GM18861 (cell line): ENCODE data around the gene ESR2.
"Not testable (repeated sequence)": the region's sequence is repeated elsewhere in the genome, so short reads cannot be mapped to it uniquely, and the experiment has no call there.

ENCODE experiments used
- ATAC-seq: cut with Tn5 transposase; IDR thresholded peaks from one replicate; pipeline ENCODE4 v1.9.1; 2021; ENCODE audit not compliant: unreplicated experiment

ESR2 gene

DNA sequence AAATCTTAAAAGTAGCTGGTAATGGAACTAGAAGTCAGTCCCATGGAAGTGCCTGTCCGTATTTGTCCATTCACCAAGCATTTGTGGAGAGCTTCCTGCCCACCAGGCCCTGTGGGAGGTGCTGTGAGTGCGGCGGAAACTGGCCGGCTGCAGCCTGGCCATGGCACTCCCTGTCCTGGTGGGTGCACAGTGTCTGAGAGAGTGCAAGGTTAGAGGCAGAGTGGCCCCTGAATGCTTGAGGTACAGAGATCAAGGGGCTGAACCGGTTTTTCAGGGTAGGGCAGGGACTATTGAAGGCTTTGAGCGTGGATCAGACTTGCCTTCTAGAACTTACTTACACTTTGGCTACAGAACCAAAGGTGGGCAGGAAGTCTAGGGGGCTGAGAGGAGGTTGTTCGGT lies 92.9 kb downstream of the ESR2 start:
- no peak for ATAC-seq

DNA sequence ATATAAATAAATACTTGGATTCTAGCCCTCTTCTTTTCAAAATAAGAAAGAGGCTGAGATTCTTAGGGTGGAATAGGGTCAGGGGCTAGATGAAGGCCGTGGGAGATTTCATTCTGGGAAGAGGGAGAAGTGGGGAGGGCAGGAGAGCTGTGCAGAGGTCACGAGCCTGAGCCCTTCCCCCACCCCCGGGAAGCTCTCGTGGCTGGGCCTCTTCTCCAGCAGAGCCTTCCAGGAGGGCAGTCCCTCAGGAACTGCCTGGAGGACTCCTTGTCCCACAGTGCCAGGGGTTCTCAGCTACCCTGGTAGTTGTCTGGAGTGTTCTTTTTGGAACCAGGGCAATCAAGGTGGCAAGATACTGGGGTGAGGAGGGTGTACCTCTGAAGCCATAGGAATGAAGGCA lies 94.0 kb downstream of the ESR2 start:
- no peak for ATAC-seq

DNA sequence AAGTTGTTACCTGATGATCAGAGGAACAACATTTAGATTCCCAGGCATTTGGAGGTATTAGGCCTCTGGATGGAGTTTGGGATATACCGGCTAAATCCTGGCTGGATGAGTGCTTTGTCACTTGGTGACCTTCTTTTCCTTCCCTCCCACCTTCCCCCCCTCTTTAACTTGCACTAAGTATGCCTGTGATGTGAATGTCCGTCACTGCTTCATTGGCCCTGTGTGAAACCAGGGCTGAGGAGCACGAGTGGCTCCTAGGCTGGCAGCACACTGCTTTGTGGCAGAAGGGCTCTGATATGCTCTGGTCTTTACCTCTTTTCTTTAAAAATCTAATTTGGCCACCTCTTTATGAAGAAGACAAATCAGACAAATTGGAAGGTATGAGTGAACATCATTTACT lies 95.7 kb downstream of the ESR2 start:
- ATAC-seq: no peak

DNA sequence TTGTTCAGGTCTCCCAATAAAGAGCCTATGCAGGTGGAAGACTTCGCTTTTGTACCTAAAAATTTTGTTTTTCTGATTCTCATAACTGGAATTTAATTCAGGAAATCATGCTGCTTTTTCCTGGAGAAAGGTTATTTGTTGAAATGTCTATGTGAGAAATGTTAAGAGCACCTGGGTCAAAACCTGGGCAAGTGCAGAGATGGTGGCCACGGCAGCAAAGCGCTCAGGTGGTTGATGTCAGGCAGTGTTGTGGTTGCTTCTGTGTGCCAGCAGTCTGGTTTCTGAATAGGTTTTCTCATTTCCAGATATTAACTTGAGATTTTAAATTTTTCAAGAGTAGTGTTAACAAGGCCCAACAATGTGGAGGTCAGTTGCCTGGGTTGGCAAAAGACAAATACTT lies 96.2 kb downstream of the ESR2 start:
- ATAC-seq: no peak

DNA sequence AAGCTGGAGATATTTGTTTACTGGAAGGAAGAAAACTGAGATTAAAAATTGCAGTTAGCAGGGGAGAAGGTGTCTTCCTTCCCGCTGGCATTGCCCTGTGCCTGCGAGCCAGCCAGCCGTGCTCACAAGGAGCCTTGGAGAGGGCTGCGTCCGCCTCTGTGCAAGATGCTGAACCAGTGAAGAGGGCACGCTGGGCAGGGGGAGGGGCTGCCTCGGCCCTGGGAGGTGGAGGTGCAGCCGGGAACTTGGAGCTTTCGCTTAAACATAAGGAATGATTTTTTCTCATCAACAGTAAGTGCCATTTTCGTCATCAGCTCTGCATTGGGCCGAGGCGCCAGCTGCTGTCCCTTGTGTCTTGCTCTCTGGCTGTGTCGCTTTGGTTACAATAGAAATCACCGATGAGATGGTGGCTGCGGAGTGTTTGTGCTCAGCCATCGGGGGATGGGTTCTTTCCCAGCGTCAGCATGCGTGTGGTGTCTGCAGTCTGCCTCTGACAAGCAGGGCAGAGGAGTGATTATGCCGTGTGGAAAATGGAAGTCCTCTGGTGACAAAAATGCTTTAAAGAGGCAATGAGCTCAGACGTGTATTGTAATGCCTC lies 97.3 kb downstream of the ESR2 start:
- ATAC-seq: no peak

DNA sequence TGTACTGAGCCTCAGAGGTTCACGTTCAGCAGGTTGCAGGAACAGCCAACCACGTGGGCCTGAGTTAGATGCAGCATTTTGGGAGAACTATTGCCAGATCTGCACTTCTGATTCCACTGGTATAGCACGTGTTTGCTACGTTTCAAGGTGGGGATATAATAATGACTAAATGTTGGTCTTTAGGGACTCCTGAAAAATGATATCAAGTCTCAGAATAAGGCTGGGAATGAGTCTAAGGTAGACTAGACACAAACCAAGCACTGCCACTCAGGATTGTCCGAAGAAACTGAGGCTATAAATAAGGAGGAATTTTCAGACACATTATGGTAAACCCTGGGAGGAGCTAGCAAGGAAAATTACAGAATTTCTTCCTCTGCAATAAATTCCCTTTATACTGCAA lies 98.1 kb downstream of the ESR2 start:
- ATAC-seq: no peak

DNA sequence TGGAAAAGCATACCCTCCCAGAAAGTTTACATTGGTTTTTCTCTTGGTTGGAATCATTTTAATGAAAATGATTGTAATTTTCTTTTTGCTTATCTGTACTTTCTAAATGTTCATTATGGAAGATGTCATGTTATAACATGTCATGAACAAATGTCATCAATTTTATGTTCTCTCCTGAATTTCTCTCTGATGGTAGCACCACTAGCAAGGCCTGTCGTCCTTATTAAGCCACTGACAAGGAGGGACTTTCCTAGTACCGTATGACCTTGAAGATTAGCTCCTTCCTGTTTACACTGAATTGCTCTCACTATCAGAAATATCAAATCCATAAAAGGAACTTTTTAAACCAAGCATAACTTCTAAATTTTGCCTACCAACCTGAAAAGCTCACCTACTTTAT lies 99.0 kb downstream of the ESR2 start:
- peak; percentile 53 for ATAC-seq

DNA sequence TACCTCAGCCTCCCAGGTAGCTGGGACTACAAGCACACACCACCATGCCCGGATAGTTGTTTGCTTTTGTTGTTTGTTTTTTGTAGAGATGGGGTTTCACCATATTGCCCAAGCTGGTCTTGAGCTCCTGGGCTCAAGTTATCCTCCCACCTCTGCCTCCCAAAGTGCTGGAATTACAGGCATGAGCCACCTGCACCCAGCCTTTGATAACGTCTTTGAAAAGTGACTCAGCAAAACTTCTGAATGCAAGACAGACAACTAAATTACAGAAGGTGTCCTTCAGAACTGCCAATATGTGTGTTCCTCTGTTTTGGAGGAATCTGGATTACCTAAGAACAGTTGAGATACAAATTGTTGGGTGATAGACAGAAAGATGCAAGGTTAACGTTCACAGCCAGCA lies 99.8 kb downstream of the ESR2 start:
- no peak for ATAC-seq

DNA sequence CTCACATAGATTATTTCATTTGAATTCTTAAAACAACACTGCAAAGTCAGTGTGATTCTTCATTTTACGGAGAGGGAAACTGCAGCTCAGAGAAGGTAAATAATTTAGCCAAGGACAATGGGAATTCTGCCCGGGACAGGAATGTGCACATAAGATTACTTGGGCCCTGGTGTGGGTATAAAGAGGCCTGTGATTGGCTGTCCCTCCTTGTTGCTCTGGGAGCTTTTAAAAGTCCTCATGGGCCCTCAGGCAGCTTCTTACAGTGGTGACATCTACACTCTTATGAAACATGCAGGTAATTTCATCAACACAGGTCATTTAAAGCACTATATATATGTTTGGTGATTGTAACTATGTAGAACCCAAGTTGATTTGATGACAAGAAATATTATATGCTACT lies 100.3 kb downstream of the ESR2 start:
- ATAC-seq: no peak

DNA sequence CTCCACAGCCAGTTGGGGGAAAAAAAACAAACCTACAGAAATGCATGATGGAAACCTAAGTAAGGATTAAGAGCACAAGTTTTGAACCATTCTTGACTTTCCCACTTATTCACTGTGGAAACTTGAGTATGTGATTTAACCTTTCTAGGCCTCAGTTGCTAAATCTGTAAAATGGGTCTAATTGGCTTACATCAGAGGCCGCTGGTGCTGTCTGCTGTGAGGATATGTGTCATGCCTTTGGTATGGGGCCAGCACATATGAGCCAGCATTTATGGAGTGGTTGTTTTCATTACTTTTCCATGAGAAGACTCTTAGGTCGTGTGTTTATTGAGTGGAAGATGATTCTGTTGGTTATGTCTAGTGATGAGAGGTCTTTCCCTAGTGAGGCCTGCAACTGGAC lies 102.4 kb downstream of the ESR2 start:
- ATAC-seq: no peak

DNA sequence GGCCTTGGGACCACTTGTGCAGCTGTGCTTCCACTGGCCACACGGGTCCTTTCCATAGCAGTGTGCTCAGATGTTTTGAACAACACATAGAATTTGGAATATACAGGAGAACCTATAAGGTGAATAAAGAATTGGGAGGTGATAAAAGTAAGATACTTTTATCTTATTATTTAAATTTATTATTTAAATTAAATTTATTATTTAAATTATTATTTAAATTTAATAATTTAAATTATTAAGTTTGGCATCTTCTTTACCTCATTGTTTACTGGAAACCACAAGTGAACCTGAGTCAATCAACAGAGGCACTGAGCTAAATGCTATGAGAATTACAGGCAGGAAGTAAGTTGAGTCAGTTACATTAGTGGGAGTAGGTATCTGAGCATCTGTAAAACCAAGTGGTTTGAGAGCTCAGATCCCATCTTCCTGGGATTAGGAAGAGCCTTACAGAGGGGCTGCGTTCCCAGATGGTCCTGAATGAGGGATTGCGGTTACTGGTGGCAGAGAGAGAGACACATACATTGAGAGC lies 103.1 kb downstream of the ESR2 start:
- ATAC-seq: no peak

DNA sequence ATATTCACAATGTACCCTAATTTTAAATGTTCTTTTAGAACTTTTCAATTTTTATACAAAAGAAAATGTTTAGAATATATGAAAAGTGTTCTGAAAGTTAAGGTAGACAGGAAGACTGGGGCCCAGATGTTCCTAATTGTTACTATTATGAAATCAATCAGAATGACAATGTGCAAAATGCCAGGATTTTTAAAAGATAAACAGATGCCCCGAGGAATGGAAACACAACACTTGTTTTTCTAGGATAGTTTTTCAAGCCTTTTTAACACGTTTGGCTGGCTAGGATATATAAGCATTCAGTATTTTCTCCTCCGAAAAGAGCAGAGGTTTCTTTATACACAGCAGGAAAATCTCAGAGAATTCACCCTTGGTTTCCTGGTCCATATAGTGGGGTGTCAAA lies 106.8 kb downstream of the ESR2 start:
- ATAC-seq: no peak

DNA sequence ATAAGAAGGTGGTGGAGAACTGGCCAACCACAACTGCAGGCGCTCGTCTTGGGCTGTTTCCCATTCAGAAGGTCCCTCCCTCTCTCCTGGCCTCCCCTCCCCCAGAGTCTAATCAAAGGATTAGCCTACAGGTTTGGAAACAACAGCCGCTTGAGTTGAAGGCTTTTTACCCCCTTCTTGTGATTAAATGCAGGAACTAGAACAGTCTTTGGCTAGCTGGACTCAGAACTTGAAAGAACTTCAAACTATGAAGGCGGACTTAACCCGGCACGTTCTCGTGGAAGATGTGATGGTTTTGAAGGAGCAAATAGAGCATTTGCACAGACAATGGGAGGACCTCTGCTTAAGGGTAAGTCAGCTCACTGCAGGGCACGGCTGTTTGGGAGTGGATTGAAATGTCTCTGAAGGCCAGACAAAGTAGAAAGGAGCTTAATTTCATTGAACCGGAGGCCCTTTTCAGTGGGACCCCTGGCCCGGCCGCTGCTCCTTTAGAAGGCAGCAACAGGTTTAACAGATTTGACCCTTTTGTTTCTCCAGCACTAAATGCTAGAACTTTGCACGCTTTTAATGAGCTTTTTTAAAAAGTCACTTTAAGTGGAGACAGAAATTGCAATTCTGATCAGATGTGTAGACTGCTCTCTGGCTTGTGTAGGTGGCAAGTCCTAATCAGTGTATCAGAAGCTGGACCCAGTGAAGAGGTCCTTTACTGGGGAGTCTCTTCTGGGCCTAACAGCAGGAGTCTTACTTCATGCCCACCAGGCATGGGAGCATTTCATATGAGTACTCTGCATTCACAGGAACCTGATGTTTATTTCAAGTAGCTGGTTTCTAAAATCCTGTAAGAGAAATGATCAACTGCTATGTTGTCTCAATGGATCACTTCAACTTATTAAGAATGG lies 107.7 kb downstream of the ESR2 start:
- ATAC-seq: no peak

DNA sequence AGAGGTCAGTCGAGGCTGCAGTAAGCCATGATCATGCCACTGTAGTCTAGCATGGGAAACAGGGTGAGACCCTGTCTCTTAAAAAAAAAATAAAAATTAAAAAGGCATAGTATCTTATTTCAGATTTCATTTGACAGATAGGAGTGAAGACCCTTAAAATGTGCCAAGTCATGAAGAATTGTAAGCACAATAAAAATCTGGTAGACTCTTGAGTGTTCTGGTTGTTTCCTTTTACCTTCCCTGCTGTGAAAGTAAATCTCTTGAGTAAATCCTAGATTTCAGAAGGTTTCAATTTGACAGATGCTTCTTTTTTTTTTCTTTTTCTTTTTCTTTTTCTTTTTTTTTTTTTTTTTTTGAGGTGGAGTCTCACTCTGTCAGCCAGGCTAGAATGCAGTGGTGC lies 109.0 kb downstream of the ESR2 start:
- no peak for ATAC-seq

DNA sequence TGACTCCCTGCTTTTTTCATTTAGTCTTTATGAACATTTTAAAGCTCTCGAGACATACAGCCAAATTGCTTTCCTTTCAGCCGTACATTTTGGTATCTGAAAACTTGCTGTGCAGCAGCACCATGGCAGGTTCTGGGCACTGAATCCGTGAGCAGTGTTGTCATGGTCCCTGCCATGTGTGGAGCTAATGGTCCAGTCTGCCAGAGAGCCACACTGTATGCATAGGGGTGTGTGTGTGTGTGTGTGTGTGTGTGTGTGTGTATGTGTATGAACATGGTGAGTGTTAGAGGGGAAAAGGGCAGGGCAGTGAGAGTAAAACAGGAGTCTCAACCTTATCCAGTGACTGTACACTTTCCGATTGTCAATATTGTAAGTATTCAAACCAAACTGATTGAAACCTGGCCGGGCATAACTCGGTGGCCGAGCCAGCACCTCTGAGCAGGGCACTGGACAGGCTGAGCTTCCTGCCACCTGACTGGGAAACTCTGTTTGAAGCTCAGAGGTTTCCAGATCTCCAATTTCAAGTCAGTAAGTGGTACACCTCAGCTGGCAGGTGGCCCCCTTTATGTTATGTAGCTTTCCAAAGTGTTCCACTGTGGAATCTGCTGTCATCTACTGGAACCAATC lies 110.0 kb downstream of the ESR2 start:
- ATAC-seq: no peak

DNA sequence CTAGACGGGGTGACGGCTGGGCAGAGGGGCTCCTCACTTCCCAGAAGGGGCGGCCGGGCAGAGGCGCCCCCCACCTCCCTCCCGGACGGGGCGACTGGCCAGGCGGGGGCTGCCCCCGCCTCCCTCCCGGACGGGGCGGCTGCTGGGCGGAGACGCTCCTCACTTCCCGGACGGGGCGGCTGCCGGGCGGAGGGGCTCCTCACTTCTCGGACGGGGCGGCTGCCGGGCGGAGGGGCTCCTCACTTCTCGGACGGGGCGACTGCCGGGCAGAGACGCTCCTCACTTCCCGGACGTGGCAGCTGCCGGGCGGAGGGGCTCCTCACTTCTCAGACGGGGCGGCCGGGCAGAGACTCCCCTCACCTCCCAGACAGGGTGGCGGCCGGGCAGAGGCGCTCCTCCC lies 111.3 kb downstream of the ESR2 start:
- not testable (repeated sequence) for ATAC-seq

DNA sequence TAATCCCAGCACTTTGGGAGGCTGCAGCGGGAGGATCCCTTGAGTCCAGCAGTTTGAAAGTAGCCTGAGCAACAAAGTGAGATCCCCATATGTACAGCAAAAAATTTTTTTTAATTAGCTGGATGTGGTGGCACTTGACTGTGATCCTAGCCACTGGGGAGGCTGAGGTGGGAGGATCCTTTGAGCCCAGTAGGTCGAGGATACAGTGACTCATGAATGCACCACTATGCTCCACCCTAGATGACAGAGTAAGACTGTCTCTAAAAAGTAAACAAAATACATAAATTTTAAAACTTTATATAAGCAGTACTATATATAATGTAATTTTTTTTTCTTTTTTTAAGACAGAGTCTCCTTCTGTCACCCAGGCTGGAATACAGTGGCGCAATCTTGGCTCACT lies 115.4 kb downstream of the ESR2 start:
- no peak for ATAC-seq

DNA sequence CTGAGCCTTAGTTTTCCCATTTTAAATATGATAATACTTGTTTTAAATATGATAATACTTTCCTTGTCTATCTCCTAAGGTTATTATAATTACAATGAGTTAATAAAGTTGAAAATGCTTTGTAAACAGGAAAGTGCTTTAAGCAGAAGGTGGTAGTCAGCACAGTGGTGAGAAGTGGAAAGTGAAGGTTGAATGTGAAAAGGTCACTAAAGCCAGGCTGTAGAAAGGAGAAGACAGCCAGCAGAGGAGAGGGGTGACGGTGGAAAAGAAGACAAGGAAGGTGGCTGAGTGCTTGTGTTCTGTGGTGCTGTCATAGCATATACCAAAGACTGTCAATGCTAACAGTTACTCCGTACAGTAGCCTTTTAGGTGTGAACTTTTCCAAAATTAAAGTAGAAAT lies 117.8 kb downstream of the ESR2 start:
- no peak for ATAC-seq

DNA sequence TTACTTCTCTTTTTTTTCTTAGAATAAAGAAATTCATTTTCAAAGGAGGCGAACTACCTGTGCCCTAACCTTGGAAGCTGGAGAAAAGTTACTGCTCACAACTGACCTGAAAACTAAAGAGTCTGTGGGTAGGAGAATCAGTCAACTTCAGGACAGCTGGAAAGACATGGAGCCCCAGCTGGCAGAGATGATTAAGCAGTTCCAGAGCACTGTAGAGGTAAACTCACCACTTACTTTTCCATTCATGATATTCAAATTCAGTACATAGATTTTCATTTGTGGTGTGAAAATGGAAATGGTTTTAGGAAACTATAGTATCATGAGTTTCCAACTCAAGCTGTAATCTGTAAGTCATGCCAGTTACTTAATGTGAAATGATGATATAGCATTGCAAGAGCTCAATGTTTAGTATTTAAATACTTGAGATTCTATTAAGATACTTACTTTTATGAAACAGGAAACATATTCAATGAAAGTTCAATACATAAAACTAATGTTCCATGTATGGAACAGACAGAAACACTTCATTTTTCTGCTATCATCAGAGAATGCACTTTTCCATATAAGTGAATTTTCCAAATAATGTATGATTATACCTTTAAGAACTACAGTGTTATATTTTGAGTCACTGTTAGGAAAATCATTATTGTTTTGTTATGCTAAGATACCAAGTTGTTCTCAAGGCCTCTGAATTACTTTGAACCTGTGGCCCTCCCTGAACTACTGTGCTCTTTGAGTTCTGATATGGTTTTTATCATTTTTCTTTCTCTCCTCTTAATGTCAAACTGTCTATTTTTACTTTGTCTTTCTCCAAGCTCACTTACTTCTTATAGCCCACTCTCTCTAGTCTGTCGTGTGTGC lies 119.0 kb downstream of the ESR2 start:
- no peak for ATAC-seq

DNA sequence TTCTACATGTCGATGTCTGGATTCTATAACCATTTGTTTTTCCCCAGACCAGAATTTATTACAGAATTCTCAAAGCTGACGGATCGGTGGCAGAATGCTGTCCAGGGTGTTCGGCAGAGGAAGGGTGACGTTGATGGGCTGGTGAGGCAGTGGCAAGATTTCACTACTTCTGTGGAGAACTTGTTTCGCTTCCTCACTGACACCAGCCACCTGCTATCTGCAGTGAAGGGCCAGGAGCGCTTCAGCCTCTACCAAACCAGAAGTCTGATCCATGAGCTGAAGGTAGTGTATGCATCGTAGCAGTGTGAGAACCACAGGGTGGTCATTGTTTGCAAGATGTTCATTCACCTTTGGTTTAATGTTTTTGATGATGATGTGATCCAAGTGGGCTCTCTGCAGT lies 124.0 kb downstream of the ESR2 start:
- no peak for ATAC-seq

DNA sequence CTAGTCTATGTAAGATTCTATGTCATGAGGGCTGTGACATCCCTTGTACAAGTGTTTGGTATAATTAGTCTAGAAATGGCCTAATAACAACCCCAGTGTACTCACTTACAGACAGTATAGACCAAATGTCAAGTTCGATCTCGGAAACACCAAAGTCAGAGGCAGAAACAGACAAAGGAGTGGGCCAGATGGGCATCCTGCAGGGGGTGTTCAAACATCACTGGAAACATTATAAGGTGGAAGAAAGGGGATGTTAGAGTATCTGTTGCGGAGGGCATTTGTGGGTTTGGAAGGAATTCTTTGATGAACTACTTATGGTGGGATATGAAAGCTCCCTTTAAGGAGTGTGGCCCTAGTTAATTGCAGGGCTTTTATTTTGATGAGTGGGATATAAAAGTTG lies 134.6 kb downstream of the ESR2 start:
- no peak for ATAC-seq
